Naive thymus-derived CD4-positive, alpha-beta T cell (primary cell): ENCODE data around the gene RNASE7. TPM values are rescaled to one million over a fixed set of nuclear protein-coding genes. Genes with fewer than 3 reads are reported as not detected.

Source experiments
- ATAC-seq: fragments of 150-1000 bp; cut with Tn5 transposase; 2 replicates; pipeline ENCODE4 v1.10.0; 2021; ENCODE audit warnings: mild to moderate bottlenecking, moderate library complexity
- CTCF ChIA-PET: fragments of 350-600 bp; sonication (Branson Sonifier 250); formaldehyde crosslinking; loops from one replicate; lab custom pipeline; 2021; ENCODE audit warnings: antibody characterized with exemption; lab: Charles Lee
- POLR2A ChIA-PET: fragments of 350-600 bp; sonication (Branson Sonifier 250); formaldehyde crosslinking; loops from one replicate; lab custom pipeline; 2021; ENCODE audit warnings: antibody characterized with exemption, inconsistent platforms; lab: Charles Lee
- DNase-seq, 9 donors: peaks; one replicate each; pipeline versions ENCODE4 v3.0.0 to v3.0.0-alpha.2; 2020 to 2022; ENCODE audit warnings: mixed read lengths in 1 of 9
- H3K27ac ChIP-seq: one replicate; pipeline ENCODE4 v1.7.0; 2013; ENCODE audit warnings: mild to moderate bottlenecking, low read depth, low read length, moderate library complexity
- H3K27me3 ChIP-seq, 2 donors: one replicate each; pipeline ENCODE4 v1.7.0; 2013; ENCODE audit warnings: low read length in 2 of 2, mild to moderate bottlenecking in 2 of 2, moderate library complexity in 2 of 2; ENCODE audit not compliant: control insufficient read depth in 2 of 2, insufficient read depth in 2 of 2
- H3K36me3 ChIP-seq, 3 experiments: 1 replicate in 2 of 3; 2 replicates in 1 of 3; pipeline ENCODE4 v1.7.0; 2013; ENCODE audit warnings: low read length in 3 of 3, mild to moderate bottlenecking in 3 of 3, moderate library complexity in 1 of 3; ENCODE audit not compliant: insufficient read depth in 3 of 3, control insufficient read depth in 2 of 3
- H3K4me1 ChIP-seq, 2 donors: one replicate each; pipeline ENCODE4 v1.7.0; 2013; ENCODE audit warnings: low read length in 2 of 2, mild to moderate bottlenecking in 2 of 2, moderate library complexity in 1 of 2; ENCODE audit not compliant: control insufficient read depth in 2 of 2, insufficient read depth in 2 of 2
- H3K4me3 ChIP-seq: 2 replicates; pipeline ENCODE4 v1.7.0; 2013; ENCODE audit warnings: mild to moderate bottlenecking, low read length
- H3K9me3 ChIP-seq, 3 experiments: 1 replicate in 2 of 3; 2 replicates in 1 of 3; pipeline ENCODE4 v1.7.0; 2013; ENCODE audit warnings: low read length in 3 of 3; ENCODE audit not compliant: control insufficient read depth in 2 of 3
- H3K27ac Mint-ChIP-seq, 9 donors: one replicate each; pipeline ENCODE4 v1.8.0; 2020 to 2022; ENCODE audit warnings: mixed read lengths in 9 of 9, mild to moderate bottlenecking in 8 of 9, moderate library complexity in 5 of 9, inconsistent platforms in 2 of 9
- H3K27me3 Mint-ChIP-seq, 5 donors: one replicate each; pipeline ENCODE4 v1.8.0; 2021 to 2022; ENCODE audit warnings: mixed read lengths in 5 of 5, mild to moderate bottlenecking in 1 of 5
- H3K36me3 Mint-ChIP-seq, 5 donors: one replicate each; pipeline ENCODE4 v1.8.0; 2020 to 2022; ENCODE audit warnings: mixed read lengths in 5 of 5, mild to moderate bottlenecking in 3 of 5, inconsistent platforms in 1 of 5
- H3K4me1 Mint-ChIP-seq, 7 donors: one replicate each; pipeline ENCODE4 v1.8.0; 2020 to 2022; ENCODE audit warnings: mixed read lengths in 7 of 7, mild to moderate bottlenecking in 3 of 7, inconsistent platforms in 1 of 7
- H3K4me3 Mint-ChIP-seq, 10 donors: one replicate each; pipeline ENCODE4 v1.8.0; 2020 to 2022; ENCODE audit warnings: mild to moderate bottlenecking in 10 of 10, mixed read lengths in 10 of 10, moderate library complexity in 6 of 10, inconsistent platforms in 2 of 10
- H3K9me3 Mint-ChIP-seq, 11 donors: one replicate each; pipeline ENCODE4 v1.8.0; 2020 to 2022; ENCODE audit warnings: mixed read lengths in 11 of 11, mild to moderate bottlenecking in 4 of 11, inconsistent platforms in 1 of 11, moderate library complexity in 1 of 11
- intact Hi-C, 2 donors: fragments of 100-400 bp; cut with micrococcal nuclease; formaldehyde crosslinking; loops; one replicate each; pipeline ENCODE4 v1.15.1; 2023
- polyA plus RNA-seq, 2 donors: library from polyadenylated mRNA; unstranded; fragments of 300-500 nt; fragmentation: Illumina TruSeq; gene quantifications; one replicate each; pipeline ENCODE4 v1.2.3, GENCODE V29; 2021
- total RNA-seq, 6 experiments: library from RNA in 5 of 6; stranded (reverse) in 5 of 6; gene quantifications; 1 replicate in 5 of 6; 2 replicates in 1 of 6; pipeline ENCODE4 v1.2.3 and lab custom pipeline; 2021 to 2026

Gene RNASE7
- total and polyA plus RNA-seq, 7 experiments from 2014 or later, result not detected

GRCh38 chr14:21089271-21089670, 47.1 kb downstream of the RNASE7 start:
- H3K4me1 ChIP-seq, result peaks cover 13 to 15% of the 10 kb centered on the region in 2 donors
- no peak overlapping the region for H3K4me3 Mint-ChIP-seq
- H3K27me3 ChIP-seq, result no peaks in the 10 kb centered on the region
- DNase-seq, result no peak
- H3K27ac ChIP-seq, result peak overlapping the region; percentile 34
- peaks cover 0 to 11% (median 0%) of the 10 kb centered on the region in 5 donors for H3K27me3 Mint-ChIP-seq
- H3K9me3 ChIP-seq, result no peaks in the 10 kb centered on the region
- intact Hi-C loops, result loop anchor here (5.0 to 10.0 kb wide), 2 partner anchors 407 to 1496 kb away; partner anchors contain the start of genes DAD1 (in 1 of the 2) and RNASE4 (in 1 of the 2)
- H3K36me3 Mint-ChIP-seq, result peaks cover 0 to 2% (median 0%) of the 10 kb centered on the region in 5 donors
- H3K36me3 ChIP-seq, result no peaks in the 10 kb centered on the region
- H3K9me3 Mint-ChIP-seq, result peaks cover 0 to 5% (median 0%) of the 10 kb centered on the region in 11 donors
- no peak overlapping the region for H3K4me3 ChIP-seq
- no peak for ATAC-seq
- ChIA-PET POLR2A (interaction anchor here (0.6 to 3.7 kb wide), 4 partner anchors 9 to 60 kb away, joined by 3 to 22 read pairs (median 7); partner anchors contain the start of gene ZNF219), CTCF (interaction anchor here (0.8 to 11.3 kb wide), 4 partner anchors 15 to 74 kb away, joined by 5 to 132 read pairs (median 21); no protein-coding TSS in a partner anchor)
- H3K4me1 Mint-ChIP-seq, result peaks cover 21 to 37% (median 33%) of the 10 kb centered on the region in 7 donors
- H3K27ac Mint-ChIP-seq, result peak overlapping the region; percentile 2 to 96 (median 91)

- intact Hi-C loops, result loop anchor here (5.0 to 10.0 kb wide), 2 partner anchors 408 to 1495 kb away; partner anchors contain the start of genes DAD1 (in 1 of the 2) and RNASE4 (in 1 of the 2)
- H3K27ac ChIP-seq, result peak overlapping the region; percentile 34
- no peak overlapping the region for H3K4me3 ChIP-seq
- H3K4me3 Mint-ChIP-seq, result no peak overlapping the region
- H3K27me3 ChIP-seq, result no peaks in the 10 kb centered on the region
- no peaks in the 10 kb centered on the region for H3K36me3 ChIP-seq
- H3K36me3 Mint-ChIP-seq, result peaks cover 0 to 2% (median 0%) of the 10 kb centered on the region in 5 donors
- peaks cover 13 to 15% of the 10 kb centered on the region in 2 donors for H3K4me1 ChIP-seq
- peaks cover 0 to 5% (median 0%) of the 10 kb centered on the region in 11 donors for H3K9me3 Mint-ChIP-seq
- peak overlapping the region in 5 of 9 donors; percentile 38 to 96 (median 93) for H3K27ac Mint-ChIP-seq
- H3K9me3 ChIP-seq, result no peaks in the 10 kb centered on the region
- ATAC-seq, result no peak
- CTCF ChIA-PET, result interaction anchor here (4.1 to 11.3 kb wide), 2 partner anchors 15 to 75 kb away, joined by 37 to 132 read pairs; no protein-coding TSS in a partner anchor
- peaks cover 0 to 11% (median 0%) of the 10 kb centered on the region in 5 donors for H3K27me3 Mint-ChIP-seq
- peaks cover 21 to 37% (median 33%) of the 10 kb centered on the region in 7 donors for H3K4me1 Mint-ChIP-seq
- POLR2A ChIA-PET, result interaction anchor here (1.9 to 3.7 kb wide), 2 partner anchors 8 to 14 kb away, joined by 9 to 22 read pairs; partner anchors contain the start of gene ZNF219
- no peak for DNase-seq
These were observed 47.7 kb downstream of the RNASE7 start for GRCh38 chr14:21089877-21090193.

GRCh38 chr14:21090194-21090939, 48.2 kb downstream of the RNASE7 start:
- Mint-ChIP-seq H3K9me3 (peaks cover 0 to 5% (median 0%) of the 10 kb centered on the region in 11 donors), H3K27ac (peak overlapping the region in 3 of 9 donors; percentile 52 to 93 (median 65)), H3K4me1 (peaks cover 21 to 37% (median 33%) of the 10 kb centered on the region in 7 donors), H3K27me3 (peaks cover 0 to 11% (median 0%) of the 10 kb centered on the region in 5 donors), H3K36me3 (peaks cover 0 to 2% (median 0%) of the 10 kb centered on the region in 5 donors), H3K4me3 (no peak overlapping the region)
- ChIA-PET CTCF (interaction anchor here (4.1 to 11.3 kb wide), 2 partner anchors 14 to 75 kb away, joined by 37 to 132 read pairs; no protein-coding TSS in a partner anchor), POLR2A (interaction anchor here (0.5 to 3.7 kb wide), 3 partner anchors 8 to 81 kb away, joined by 3 to 22 read pairs (median 9); partner anchors contain the start of gene ZNF219)
- no peaks in the 10 kb centered on the region for H3K27me3 ChIP-seq
- H3K27ac ChIP-seq, result no peak overlapping the region
- no peaks in the 10 kb centered on the region for H3K9me3 ChIP-seq
- H3K4me1 ChIP-seq, result peaks cover 13 to 15% of the 10 kb centered on the region in 2 donors
- ATAC-seq, result no peak
- H3K36me3 ChIP-seq, result no peaks in the 10 kb centered on the region
- no peak overlapping the region for H3K4me3 ChIP-seq
- no peak for DNase-seq
- intact Hi-C loops, result no loop called here

GRCh38 chr14:21090940-21091663, 48.9 kb downstream of the RNASE7 start:
- Histone ChIP-seq H3K27ac (no peak overlapping the region), H3K4me1 (peaks cover 13 to 15% of the 10 kb centered on the region in 2 donors), H3K27me3 (no peaks in the 10 kb centered on the region), H3K9me3 (no peaks in the 10 kb centered on the region), H3K4me3 (no peak overlapping the region), H3K36me3 (no peaks in the 10 kb centered on the region)
- Mint-ChIP-seq H3K9me3 (peaks cover 0 to 5% (median 0%) of the 10 kb centered on the region in 11 donors), H3K4me1 (peaks cover 21 to 37% (median 30%) of the 10 kb centered on the region in 7 donors), H3K4me3 (no peak overlapping the region), H3K36me3 (peaks cover 0 to 2% (median 0%) of the 10 kb centered on the region in 5 donors), H3K27ac (peak overlapping the region in 6 of 9 donors; percentile 5 to 70 (median 42)), H3K27me3 (peaks cover 0 to 11% (median 0%) of the 10 kb centered on the region in 5 donors)
- POLR2A ChIA-PET, result interaction anchor here (0.5 to 4.7 kb wide), 3 partner anchors 13 to 80 kb away, joined by 3 to 53 read pairs (median 6); no protein-coding TSS in a partner anchor
- CTCF ChIA-PET, result interaction anchor here (0.9 to 11.3 kb wide), 5 partner anchors 10 to 76 kb away, joined by 3 to 132 read pairs (median 37); partner anchors contain the start of gene TMEM253
- ATAC-seq (no peak), DNase-seq (no peak)
- intact Hi-C loops, result no loop called here

GRCh38 chr14:21091821-21092272, 49.7 kb downstream of the RNASE7 start:
- H3K36me3 ChIP-seq, result no peaks in the 10 kb centered on the region
- DNase-seq, result no peak
- POLR2A ChIA-PET, result interaction anchor here (1.4 to 4.7 kb wide), 3 partner anchors 12 to 77 kb away, joined by 5 to 53 read pairs (median 6); no protein-coding TSS in a partner anchor
- no peaks in the 10 kb centered on the region for H3K27me3 ChIP-seq
- H3K9me3 Mint-ChIP-seq, result peaks cover 0 to 5% (median 0%) of the 10 kb centered on the region in 11 donors
- H3K27me3 Mint-ChIP-seq, result peaks cover 0 to 11% (median 0%) of the 10 kb centered on the region in 5 donors
- H3K27ac Mint-ChIP-seq, result peak overlapping the region in 1 of 9 donors; percentile 57
- H3K27ac ChIP-seq, result no peak overlapping the region
- H3K4me3 ChIP-seq, result no peak overlapping the region
- H3K36me3 Mint-ChIP-seq, result peaks cover 0 to 2% (median 0%) of the 10 kb centered on the region in 5 donors
- H3K4me1 Mint-ChIP-seq, result peaks cover 16 to 36% (median 25%) of the 10 kb centered on the region in 7 donors
- peaks cover 11 to 14% of the 10 kb centered on the region in 2 donors for H3K4me1 ChIP-seq
- ATAC-seq, result no peak
- CTCF ChIA-PET, result interaction anchor here (0.6 to 11.3 kb wide), 12 partner anchors 9 to 86 kb away, joined by 3 to 132 read pairs (median 4); partner anchors contain the start of gene TMEM253
- no peak overlapping the region for H3K4me3 Mint-ChIP-seq
- intact Hi-C loops, result loop anchor here (1.0 kb wide), 4 partner anchors 12 to 465 kb away; no protein-coding TSS in a partner anchor
- no peaks in the 10 kb centered on the region for H3K9me3 ChIP-seq
